ENCODE data around the gene PFDN4.

DNA sequence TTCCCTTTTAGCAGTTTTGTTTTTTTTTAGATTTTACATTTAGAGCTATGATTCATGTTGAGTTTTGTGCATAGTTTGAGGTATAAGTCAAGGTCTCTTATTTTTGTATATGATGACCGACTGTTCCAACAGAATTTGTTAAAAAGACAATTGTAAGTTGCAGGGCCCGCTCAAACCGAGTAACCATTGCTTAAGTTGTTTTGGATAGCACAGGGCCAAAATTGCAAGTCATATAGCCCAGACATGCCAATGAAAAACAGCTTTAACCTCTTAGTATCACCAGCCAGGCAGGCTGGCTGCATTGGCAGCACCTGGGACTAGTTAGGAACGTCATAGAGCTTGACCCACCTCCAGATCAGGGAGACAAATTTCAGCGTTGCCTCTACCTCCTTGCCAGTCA lies 47.3 kb downstream of the PFDN4 start:
- TF ChIP-seq, protein P1, sequence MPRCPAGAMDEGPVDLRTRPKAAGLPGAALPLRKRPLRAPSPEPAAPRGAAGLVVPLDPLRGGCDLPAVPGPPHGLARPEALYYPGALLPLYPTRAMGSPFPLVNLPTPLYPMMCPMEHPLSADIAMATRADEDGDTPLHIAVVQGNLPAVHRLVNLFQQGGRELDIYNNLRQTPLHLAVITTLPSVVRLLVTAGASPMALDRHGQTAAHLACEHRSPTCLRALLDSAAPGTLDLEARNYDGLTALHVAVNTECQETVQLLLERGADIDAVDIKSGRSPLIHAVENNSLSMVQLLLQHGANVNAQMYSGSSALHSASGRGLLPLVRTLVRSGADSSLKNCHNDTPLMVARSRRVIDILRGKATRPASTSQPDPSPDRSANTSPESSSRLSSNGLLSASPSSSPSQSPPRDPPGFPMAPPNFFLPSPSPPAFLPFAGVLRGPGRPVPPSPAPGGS (IDR thresholded peaks at IDR 0.05) = no peak
- TF ChIP-seq SREBF2 (IDR thresholded peaks at IDR 0.05) (no peak), POLR2A (IDR thresholded peaks at IDR 0.05; ENCODE audit: low read length) (no peak), TP53 (CRISPR knock-in tag; IDR thresholded peaks at IDR 0.05) (no peak), JUNB (IDR thresholded peaks at IDR 0.05) (no peak), ZC3H11A (IDR thresholded peaks at IDR 0.05) (no peak), RFX5 (IDR thresholded peaks at IDR 0.05) (no peak), NPAS2 (CRISPR knock-in tag; IDR thresholded peaks at IDR 0.05; ENCODE audit: borderline replicate concordance) (no peak)
- TF ChIP-seq, protein P2, sequence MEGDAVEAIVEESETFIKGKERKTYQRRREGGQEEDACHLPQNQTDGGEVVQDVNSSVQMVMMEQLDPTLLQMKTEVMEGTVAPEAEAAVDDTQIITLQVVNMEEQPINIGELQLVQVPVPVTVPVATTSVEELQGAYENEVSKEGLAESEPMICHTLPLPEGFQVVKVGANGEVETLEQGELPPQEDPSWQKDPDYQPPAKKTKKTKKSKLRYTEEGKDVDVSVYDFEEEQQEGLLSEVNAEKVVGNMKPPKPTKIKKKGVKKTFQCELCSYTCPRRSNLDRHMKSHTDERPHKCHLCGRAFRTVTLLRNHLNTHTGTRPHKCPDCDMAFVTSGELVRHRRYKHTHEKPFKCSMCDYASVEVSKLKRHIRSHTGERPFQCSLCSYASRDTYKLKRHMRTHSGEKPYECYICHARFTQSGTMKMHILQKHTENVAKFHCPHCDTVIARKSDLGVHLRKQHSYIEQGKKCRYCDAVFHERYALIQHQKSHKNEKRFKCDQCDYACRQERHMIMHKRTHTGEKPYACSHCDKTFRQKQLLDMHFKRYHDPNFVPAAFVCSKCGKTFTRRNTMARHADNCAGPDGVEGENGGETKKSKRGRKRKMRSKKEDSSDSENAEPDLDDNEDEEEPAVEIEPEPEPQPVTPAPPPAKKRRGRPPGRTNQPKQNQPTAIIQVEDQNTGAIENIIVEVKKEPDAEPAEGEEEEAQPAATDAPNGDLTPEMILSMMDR (IDR thresholded peaks at IDR 0.05) = no peak
- TF ChIP-seq, protein P3, sequence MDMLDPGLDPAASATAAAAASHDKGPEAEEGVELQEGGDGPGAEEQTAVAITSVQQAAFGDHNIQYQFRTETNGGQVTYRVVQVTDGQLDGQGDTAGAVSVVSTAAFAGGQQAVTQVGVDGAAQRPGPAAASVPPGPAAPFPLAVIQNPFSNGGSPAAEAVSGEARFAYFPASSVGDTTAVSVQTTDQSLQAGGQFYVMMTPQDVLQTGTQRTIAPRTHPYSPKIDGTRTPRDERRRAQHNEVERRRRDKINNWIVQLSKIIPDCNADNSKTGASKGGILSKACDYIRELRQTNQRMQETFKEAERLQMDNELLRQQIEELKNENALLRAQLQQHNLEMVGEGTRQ (IDR thresholded peaks at IDR 0.05) = no peak

All from A549 (cell line).